Breast epithelium (tissue), 4 donors: ENCODE data around the gene NOS1AP. TPM values are rescaled to one million over a fixed set of nuclear protein-coding genes. Genes with fewer than 3 reads are reported as not detected.
"Not testable (repeated sequence)": the region's sequence is repeated elsewhere in the genome, so short reads cannot be mapped to it uniquely, and the experiment has no call there.

ENCODE experiments used
- DNase-seq, 2 donors: peaks; one replicate each; pipeline ENCODE4 v3.0.0-alpha.2; 2019; ENCODE audit warnings: low spot score in 2 of 2
- H3K27ac ChIP-seq, 2 donors: fragments of 200-600 bp; sonication (generic) in 1 of 2; one replicate each; pipeline ENCODE4 v1.5.1; 2016 to 2019; ENCODE audit warnings: mild to moderate bottlenecking in 1 of 2
- H3K27me3 ChIP-seq, 2 donors: fragments of 200-600 bp; sonication (generic) in 1 of 2; one replicate each; pipeline versions ENCODE4 v1.5.1 to v1.6.0; 2017 to 2019; ENCODE audit warnings: control low read depth in 1 of 2, mild to moderate bottlenecking in 1 of 2
- H3K36me3 ChIP-seq: fragments of 200-600 bp; one replicate; pipeline ENCODE4 v1.5.1; 2019
- H3K4me1 ChIP-seq, 2 donors: fragments of 200-600 bp; sonication (generic); one replicate each; pipeline ENCODE4 v1.5.1; 2016 to 2019; ENCODE audit warnings: control low read depth in 1 of 2
- H3K4me3 ChIP-seq, 3 donors: fragments of 200-600 bp; sonication (generic); 1 replicate in 2 of 3; 2 replicates in 1 of 3; pipeline ENCODE4 v1.5.1; 2016 to 2019; ENCODE audit warnings: mild to moderate bottlenecking in 3 of 3, moderate library complexity in 2 of 3
- H3K9me3 ChIP-seq, 2 donors: fragments of 200-600 bp; sonication (generic) in 1 of 2; one replicate each; pipeline ENCODE4 v1.5.1; 2016 to 2019; ENCODE audit warnings: control low read depth in 1 of 2
- CTCF ChIP-seq, 3 donors: fragments of 450-650 bp; IDR thresholded peaks; one replicate each; pipeline ENCODE4 v1.5.1; 2016 to 2017; ENCODE audit warnings: antibody characterized with exemption in 3 of 3, mild to moderate bottlenecking in 3 of 3, moderate library complexity in 3 of 3
- POLR2A ChIP-seq: fragments of 450-650 bp; IDR thresholded peaks from one replicate; pipeline ENCODE4 v1.6.1; 2016; ENCODE audit warnings: antibody characterized with exemption, mild to moderate bottlenecking, moderate library complexity
- POLR2AphosphoS5 ChIP-seq, 3 donors: sonication (generic); formaldehyde crosslinking; IDR thresholded peaks; one replicate each; pipeline ENCODE4 v1.6.1; 2017; ENCODE audit warnings: antibody characterized with exemption in 3 of 3
- intact Hi-C: fragments of 100-400 bp; cut with DNase I; formaldehyde crosslinking; loops from one replicate; pipeline ENCODE4 v1.15.1; 2023; ENCODE audit warnings: low total_unique reads
- total RNA-seq, 3 donors: library from RNA; depleted of rRNA; stranded (reverse); fragments of >200 nt; gene quantifications; one replicate each; pipeline ENCODE4 v1.1.0, GENCODE V29; 2016

The NOS1AP gene
- total RNA-seq, 3 donors from 2014 or later = 2.2 to 17.6 (median 11.8) TPM

GRCh38 chr1:162196387-162196786, 126.9 kb downstream of the NOS1AP start:
- TF ChIP-seq POLR2AphosphoS5 (IDR thresholded peaks at IDR 0.05) = no peak
- intact Hi-C loops = loop anchor here (5.0 kb wide), 1 partner anchor 521 kb away; no protein-coding TSS in a partner anchor

DNA sequence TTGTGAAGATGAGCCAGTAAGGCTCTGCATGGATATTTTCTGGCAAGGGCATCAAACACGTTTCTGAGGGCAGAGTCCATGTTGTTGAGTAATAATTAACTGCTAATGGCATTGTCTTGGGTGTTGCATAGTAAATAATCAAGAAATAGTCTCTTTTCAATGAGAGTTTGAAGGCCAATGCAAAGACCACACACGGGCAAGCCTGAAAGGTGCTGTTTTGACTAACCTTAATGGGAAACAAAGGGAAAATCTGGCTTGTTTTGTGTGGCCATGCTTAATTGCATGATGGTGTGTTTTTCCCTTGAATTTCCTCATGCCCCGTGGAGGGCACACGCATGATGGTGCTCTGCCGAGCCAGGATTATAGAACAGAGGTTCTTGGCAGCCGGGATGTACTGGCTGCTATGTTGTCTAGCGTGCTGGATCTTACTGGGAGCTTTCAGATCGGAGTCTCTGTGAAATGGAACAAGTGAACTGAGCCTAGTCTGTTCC, 127.6 kb downstream of the NOS1AP start:
- intact Hi-C loops = loop anchor here (5.0 kb wide), 1 partner anchor 520 kb away; no protein-coding TSS in a partner anchor
- Histone ChIP-seq H3K4me3 (no peak overlapping the region), H3K36me3 (no peaks in the 10 kb centered on the region), H3K27ac (no peak overlapping the region), H3K9me3 (no peaks in the 10 kb centered on the region), H3K27me3 (no peaks in the 10 kb centered on the region), H3K4me1 (peaks cover 0 to 3% of the 10 kb centered on the region in 2 donors)
- no peak for DNase-seq
- TF ChIP-seq POLR2A (no peak), CTCF (IDR thresholded peaks at IDR 0.05) (no peak), POLR2AphosphoS5 (IDR thresholded peaks at IDR 0.05) (no peak)

More at GRCh38 chr1:162196387-162196786, 126.9 kb downstream of the NOS1AP start:
- H3K27me3 ChIP-seq = no peaks in the 10 kb centered on the region
- no peak overlapping the region for H3K4me3 ChIP-seq
- no peak overlapping the region for H3K27ac ChIP-seq
- DNase-seq = no peak
- H3K36me3 ChIP-seq = no peaks in the 10 kb centered on the region
- no peaks in the 10 kb centered on the region for H3K9me3 ChIP-seq
- peaks cover 0 to 3% of the 10 kb centered on the region in 2 donors for H3K4me1 ChIP-seq

DNA sequence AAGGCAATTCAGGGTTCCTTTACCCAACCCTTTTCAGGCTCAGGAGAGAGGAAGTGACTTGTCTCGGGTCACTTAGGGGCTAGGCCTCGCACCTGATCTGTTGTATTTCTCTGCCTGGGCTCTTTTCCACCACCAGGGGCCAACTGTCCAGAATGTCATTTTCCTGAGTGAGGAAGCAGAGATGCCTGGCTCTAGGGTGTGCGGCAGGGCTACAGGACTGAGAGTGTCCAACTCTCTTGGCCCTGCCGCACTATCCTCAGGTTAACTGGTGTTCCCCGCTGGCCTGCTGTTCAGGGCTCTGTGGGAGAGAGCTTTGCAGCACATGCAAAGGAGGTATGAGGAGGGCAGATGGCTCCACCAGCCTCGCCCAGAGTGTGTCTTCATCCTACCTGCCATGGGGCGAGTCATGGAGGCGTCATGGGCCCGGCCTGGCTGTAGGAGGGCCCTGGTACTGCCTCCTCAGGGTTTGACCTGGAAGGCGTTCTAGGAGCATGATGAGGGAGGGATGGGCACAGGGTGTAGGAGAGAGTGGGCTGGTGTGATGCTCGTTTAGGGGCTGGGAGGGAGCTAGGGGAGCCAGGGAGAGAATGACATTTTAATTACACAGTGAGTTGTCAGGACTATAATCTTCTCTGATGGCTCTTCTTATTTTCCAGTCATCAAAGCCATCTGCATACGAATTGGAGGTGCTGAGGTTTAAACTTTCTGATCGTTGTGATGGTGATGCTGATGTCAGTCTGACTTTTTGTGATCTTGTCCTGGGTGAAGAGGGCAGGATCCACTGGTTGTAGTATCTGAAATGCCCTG, 128.3 kb downstream of the NOS1AP start:
- H3K27me3 ChIP-seq = no peaks in the 10 kb centered on the region
- no peaks in the 10 kb centered on the region for H3K9me3 ChIP-seq
- intact Hi-C loops = loop anchor here (5.0 kb wide), 1 partner anchor 519 kb away; no protein-coding TSS in a partner anchor
- no peak overlapping the region for H3K4me3 ChIP-seq
- TF ChIP-seq POLR2AphosphoS5 (IDR thresholded peaks at IDR 0.05) (no peak), POLR2A (no peak), CTCF (IDR thresholded peaks at IDR 0.05) (no peak)
- no peak overlapping the region for H3K27ac ChIP-seq
- no peaks in the 10 kb centered on the region for H3K36me3 ChIP-seq
- H3K4me1 ChIP-seq = peaks cover 0 to 3% of the 10 kb centered on the region in 2 donors
- DNase-seq = no peak

DNA sequence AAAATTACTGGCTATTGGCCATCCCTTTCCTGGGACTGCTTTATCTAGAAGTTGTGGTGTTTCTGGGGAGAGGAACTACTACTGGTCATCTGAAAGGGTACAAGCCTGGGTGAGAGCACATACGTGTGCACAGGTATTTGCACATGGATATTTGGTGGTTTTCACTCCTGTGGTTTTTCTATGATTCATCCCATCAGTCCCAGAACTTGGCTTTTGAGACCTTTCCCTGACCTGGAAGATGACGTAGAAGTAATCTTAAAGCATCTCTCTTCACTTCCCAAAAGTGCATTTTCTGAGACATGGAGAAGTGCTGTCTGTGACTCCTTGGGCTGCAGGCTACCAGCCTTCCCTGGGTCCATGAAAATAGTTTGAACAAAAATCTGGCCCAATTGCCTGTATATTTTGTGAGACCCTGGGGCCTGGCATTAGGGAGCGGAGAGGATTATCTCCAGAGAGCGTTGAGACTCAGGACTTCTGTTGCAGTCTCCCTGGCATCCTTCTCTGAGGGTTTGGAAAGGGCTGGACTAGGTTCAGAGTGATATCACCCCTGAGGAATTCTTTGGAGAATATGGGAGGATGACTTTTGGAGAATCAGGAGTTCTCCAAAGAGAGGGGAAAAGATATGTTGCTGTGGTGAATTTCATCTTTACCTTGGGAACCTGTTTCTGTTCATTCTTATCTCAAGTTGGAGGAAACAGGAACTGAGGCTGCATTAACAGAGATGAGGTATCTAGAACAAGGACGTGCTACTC, 130.8 kb downstream of the NOS1AP start:
- H3K9me3 ChIP-seq = no peaks in the 10 kb centered on the region
- no peak for DNase-seq
- H3K36me3 ChIP-seq = no peaks in the 10 kb centered on the region
- TF ChIP-seq CTCF (IDR thresholded peaks at IDR 0.05) = no peak
- no peak for TF ChIP-seq POLR2AphosphoS5 (IDR thresholded peaks at IDR 0.05)
- TF ChIP-seq POLR2A = no peak
- H3K27me3 ChIP-seq = no peaks in the 10 kb centered on the region
- H3K4me1 ChIP-seq = peaks cover 0 to 3% of the 10 kb centered on the region in 2 donors
- intact Hi-C loops = no loop called here
- H3K4me3 ChIP-seq = no peak overlapping the region
- no peak overlapping the region for H3K27ac ChIP-seq

DNA sequence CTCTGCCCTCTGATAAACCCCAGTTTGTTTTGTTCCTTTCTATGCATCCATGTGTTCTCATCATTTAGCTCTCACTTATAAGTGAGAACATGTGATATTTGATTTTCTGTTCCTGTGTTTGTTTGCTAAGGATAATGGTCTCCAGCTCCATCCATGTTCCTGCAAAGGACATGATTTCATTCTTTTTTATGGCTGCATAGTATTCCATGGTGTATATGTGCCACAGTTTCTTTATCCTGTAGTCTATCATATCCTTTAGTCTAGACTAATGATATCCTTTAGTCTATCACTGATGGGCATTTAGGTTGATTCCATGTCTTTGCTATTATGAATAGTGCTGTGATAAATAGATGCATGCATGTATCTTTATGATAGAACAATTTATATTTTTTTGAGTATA, 131.6 kb downstream of the NOS1AP start:
- H3K4me1 ChIP-seq, H3K9me3 ChIP-seq, intact Hi-C loops, DNase-seq, H3K27ac ChIP-seq, H3K4me3 ChIP-seq, H3K36me3 ChIP-seq, H3K27me3 ChIP-seq: not testable (repeated sequence)
